Measurements from ENCODE around the gene TLCD3B.
"Not testable (repeated sequence)": the region's sequence is repeated elsewhere in the genome, so short reads cannot be mapped to it uniquely, and the experiment has no call there.

TLCD3B gene

DNA sequence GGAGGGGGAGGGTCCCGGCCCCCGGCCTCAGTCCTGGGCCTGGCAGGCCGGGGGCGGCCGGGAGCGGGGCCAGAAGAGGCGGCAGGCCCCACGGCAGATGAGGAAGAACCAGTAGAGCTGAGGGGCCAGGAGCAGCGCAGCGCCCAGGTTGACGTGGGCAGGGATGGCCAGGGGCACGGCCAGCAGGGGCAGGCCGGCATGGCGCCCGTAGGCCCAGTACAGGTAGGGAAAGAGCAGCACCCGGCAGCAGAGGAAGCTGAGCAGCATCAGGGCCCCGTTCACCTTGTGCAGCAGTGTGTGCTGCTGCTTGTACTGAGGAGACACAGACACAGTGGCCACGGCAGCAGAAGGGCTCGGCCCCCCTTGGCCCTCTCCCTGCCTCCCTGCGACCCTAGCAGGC is 5.9 kb downstream of the TLCD3B start:
- DNase-seq: no peak

DNA sequence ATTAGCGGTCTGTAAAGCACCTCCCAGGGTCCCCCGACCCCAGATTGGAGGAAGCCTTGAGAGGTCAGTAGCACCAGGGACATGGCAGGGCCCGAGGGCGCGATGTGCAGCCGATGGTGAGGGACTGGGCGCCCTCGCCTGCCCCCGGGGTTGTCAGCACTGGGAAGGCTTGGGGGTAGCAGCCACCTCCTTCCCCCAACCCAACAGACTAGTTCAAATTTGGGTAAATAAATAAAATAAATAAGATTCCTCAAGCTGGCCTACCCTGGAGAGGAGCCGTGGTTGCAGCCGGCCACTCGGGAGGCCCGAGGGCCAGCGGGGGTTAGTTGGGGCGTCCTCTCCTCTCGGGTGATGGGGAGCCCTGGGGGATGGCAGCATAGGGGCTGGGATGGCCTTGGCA is 6.6 kb downstream of the TLCD3B start:
- no peak for DNase-seq

DNA sequence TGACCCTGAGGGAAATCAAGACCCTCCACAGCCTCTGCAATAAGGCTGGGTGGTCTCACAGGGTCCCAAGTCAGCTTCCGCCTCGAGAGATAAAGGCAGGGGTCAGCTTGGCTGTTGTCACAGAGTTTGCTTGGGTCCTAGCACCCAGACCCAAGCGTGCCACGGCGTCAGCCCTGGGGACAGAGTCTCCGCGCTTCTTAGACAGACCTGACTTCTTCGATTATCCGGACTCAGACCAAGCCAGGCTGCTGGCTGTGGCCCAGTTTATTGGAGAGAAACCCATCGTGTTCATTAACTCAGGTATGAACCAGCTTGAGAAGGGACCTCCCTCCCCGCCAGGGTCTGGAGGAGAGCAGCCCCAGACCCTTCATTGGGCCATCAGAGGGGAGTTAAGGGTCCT is 7.5 kb downstream of the TLCD3B start:
- no peak for DNase-seq

DNA sequence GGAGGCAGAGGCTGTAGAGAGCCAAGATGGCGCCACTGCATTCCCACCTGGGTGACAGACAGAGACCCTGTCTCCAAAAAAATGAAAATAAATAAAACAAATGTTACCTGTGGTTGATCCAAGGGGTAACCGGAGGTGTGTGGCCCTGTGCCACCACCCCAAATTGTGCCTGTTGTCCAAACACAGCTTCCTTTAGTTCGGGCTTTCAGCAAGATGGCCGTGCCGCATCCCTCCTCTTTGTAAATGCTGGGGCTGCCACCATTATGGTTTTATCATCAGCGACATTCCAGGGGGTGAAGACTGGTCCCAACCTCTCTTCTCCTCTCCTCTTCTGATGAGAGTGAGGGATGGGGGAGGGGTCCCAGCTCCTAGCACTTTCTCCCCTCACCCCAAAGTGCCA is 8.2 kb downstream of the TLCD3B start, which contains the start of gene C16orf92:
C16orf92 (plus strand) TSS at position 312 of the 400 bp plus-strand sequence. CDS start 143 bp downstream, outside the sequence.
- DNase-seq: no peak

DNA sequence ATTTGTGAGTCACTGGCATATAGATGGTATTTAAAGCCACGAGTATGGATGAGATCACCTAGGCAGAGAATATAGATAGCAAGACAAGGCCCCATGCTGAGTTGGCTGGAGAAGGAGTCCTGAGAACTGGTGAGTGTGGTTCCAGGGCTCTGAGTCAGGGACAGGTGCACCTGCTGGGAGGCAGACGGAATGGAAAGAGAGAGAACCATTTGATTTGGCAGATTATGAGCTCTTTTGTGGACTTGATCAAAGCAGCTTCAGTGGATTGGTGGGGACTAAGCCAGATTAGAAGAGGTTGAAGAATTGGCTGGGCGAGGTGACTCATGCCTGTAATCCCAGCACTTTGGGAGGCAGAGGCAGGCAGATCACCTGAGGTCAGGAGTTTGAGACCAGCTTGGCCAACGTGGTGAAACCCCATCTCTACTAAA is 12.3 kb downstream of the TLCD3B start:
- no peak for DNase-seq

DNA sequence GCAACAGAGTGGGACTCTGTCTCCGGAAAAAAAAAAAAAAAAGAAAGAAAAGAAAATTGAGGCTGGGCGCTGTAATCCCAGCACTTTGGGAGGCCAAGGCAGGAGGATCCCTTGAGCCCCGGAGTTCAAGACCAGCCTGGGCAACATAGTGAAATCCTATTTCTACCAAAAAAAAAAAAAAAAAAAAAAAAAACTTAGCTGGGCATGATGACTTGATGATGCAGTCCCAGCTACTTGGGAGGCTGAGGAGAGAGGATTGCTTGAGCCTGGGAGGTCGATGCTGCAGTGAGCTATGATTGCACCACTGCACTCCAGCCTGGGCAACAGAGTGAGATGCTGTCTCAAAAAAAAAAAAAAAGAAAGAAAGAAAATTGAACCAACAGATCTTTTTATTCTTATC is 13.1 kb downstream of the TLCD3B start:
- not testable (repeated sequence) for DNase-seq

DNA sequence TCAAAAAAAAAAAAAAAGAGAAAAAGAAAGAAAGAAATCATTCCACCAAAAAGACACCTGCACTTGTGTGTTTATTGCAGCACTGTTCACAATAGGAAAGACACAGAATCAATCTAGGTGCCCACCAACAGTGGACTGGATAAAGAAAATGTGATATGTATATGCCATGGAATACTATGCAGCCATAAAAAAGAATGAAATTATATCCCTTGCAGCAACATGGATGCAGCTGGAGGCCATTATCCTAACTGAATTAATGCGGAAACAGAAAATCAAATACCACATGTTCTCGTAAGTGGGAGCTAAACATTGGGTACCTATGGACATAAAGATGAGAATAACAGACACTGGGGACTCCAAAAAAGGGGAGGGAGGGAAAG is 13.8 kb downstream of the TLCD3B start:
- DNase-seq: no peak

DNA sequence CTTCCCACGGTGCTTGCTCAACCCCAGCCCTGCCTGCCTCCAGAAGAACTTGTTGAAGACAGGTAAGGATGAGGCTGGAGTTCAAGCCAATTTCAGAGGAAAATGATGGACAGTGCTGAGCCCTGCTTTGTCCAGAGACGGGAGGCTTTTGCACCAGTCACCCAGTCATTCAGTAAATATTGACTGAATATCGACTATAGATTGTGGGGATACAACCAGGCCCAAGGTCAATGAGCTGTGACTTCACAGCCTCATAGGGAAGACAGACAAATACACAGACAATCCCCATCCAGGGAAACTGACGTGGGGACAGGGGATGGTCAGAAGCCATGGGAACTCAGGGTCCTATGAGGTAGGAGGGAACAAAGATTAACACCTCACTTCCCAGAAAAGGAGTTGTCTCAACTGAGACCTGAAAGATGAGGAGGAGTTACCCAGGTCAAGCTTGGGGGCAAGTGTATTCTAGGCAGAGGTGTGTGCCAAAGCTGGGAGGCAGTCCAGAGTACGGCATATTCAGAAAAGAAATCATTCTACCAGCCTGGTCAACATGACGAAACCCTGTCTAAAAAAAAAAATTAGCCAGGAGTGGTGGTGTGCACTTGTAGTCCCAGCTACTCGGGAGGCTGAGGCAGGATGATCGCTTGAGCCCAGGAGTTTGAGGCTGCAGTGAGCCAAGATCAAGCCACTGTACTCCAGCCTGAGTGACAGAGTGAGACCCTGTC is 14.4 kb downstream of the TLCD3B start:
- no peak for DNase-seq

DNA sequence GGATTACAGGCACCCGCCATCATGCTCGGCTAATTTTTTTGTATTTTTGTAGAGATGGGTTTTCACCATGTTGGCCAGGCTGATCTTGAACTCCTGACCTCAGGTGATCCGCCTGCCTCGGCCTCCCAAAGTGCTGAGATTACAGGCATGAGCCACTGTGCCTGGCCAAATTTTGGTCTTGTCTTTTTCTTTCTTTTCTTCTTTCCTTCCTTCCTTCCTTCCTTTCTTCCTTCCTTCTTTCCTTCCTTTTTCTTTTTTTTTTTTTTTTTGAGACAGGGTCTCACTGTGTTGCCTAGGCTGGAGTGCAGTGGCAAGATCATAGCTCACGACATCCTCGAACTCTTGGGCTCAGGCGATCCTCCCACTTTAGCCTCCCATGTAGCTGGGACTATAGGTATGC is 15.6 kb downstream of the TLCD3B start:
- not testable (repeated sequence) for DNase-seq

DNA sequence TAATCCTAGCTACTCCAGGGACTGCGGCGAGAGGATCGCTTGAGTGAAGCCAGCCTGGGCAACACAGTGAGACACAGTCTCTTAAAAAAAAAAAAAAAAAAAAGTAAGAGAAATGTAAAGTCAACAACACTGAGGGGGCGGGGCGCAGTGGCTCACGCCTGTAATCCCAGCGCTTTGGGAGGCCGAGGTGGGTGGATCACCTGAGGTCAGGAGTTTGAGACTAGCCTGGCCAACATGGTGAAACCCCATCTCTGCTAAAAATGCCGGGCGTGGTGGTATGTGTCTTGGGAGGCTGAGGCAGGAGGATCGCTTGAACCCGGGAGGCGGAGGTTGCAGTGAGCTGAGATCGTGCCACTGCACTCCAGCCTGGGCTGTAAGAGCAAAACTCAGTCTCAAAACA is 18.5 kb downstream of the TLCD3B start:
- DNase-seq: not testable (repeated sequence)

DNA sequence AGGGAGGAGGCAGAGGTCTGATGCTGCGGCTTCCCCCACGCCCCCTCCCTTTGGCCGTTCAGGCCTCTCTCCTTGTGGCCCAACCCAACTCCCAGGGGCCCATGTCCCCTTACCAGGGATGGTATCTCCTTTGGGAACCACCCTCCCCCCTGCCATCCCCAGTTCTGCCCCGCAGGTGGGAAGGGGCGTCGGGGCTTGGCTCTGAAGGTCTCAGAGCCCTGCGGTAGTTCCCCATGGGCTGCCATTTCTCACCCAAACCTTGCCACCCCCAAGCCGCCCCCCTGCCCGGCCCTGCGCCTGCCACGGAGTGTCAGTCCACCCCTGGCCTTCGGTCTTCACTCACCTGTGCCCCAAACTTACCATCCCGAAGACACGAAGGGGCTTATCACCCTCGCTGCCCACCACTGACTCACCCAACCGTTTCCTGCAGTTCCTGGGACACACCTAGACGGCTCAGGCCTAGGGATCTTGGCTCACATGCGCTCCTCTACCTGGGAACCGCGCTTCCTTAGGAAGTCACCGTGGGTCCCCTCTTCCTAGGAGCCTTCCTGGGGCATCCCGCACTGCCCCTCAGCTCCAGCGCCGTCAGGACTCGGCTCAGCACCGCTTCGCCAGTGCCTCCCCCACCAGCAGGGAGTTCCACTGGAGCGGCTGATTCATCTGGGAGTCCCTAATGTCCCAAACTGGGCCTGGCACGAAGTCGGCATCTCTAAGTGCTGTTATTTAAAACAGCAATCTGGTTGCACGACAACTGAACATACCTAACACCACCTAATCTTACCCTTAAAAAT is 19.2 kb downstream of the TLCD3B start:
- DNase-seq: no peak

DNA sequence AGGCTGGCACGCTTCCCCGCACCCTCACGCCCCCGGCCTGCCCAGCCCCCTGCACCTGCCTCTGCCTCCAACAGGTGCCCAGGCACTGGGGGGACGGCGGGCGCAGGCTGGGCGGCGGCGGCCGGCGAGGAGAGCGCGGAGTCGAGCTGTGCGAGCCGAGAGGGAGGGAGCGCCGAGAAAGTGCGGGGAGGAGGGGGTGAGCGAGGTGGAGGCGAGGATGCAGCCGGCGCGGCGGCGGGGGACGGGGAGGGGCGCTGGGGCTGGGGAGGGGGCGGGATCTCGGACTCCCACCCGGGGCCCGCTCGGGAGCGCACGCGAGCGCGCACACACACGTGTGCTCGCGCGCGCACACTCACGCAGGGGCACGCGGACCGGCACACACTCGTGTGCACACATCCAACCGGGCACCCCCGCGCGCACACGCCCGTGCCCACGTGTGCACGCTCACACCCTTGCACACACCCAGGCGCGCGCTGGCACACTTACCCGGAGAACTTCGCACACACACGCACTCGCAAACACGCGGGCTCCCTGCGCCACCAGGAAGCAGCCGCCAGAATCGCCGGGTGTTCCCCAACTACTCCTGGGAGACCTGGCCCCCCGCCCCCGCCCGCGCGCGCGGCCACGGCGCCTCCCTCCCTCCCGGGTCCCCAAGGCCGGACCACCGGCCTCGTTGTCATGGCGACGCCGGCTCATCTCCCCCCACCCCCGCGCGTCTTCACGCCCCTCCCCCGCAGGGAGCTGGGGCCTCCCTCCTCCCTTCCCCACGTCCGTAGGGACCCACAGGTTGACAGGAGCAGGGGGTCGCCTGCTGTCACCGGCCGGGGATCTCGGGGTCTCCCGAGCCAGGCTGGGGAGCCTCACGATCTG is 20.0 kb downstream of the TLCD3B start, which contains the start of gene DOC2A:
DOC2A (minus strand) TSS at position 184 of the 870 bp plus-strand sequence. CDS start 805 bp downstream, outside the sequence.
- no peak for DNase-seq

DNA sequence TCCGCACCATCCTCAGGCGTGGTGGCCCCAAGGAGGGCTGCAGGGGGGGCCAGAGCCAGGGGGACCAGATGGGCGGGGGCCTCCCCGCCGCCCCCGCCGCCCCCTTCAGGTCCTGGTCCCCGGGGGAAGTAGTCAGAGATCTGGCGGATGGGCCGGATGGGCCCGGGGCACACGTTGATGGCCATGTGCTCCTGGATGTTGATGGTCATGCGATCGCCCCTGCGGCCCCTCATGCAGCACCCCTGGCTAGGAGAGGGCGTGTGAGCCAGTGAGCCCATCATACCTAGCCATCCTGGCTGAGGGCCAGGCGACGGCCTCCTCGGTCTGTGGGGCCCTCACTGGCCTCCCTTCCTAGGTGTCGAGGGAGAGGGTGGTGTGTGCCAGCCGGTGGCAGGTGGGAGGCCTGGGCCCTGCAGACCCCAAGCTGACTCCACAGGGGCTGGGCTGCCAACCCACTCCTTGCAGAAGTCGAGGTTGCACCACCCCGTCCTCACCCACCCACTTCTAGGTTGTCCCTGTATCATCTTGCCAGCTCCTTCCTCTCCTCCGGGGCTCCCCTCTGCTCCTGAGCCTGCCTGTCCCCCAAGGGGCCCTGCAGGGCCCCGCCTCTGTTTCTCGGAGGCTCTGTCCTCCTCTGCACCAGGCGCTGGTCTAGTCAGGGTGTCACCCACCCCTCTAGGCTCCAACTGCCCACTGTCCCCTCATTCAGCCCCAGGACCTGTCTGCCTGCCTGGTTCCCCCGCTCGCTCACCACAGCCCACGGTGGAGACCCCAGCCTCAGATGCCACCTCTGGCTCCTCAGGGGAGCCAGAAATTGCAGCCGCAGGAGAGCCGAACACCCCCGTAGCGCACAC is 20.9 kb downstream of the TLCD3B start:
- DNase-seq: no peak

DNA sequence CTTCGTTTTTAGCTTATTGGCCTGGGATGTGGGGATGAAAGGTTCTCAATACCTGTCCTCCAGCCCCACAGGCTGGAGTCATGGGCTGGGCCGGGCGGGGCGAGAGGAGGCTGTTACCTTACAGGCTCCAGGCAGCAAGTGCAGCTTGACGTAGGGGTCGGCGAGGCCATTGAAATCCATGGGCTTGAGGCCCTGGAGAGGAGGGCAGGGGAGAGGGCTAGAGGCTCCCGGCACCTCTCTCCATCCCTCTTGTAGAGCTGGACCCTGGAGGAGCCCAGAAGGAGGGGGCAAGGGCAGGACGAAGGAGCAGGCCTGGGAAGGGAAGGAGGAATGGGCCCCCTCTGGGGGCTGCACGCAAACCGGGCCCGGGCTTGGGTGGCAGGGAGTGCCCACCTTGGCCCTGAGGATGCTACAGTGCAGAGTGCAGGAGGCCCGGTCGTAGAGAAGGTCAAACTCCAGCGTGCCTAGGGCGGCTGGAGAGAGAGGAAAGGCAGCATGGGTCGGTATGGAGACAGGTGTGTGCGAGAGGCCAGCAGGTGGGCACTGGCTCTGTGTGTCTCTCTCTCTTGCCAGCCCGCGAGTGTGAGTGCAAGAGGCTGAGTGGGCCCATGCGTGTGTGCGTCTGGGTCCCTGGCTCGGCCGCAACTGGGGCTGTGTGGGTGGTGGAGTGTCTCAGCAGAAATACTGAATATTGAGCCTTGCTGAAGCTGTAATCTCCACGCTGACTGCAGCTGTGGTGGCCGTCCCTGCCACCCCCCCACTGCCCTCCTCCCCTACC is 21.8 kb downstream of the TLCD3B start:
- no peak for DNase-seq

DNA sequence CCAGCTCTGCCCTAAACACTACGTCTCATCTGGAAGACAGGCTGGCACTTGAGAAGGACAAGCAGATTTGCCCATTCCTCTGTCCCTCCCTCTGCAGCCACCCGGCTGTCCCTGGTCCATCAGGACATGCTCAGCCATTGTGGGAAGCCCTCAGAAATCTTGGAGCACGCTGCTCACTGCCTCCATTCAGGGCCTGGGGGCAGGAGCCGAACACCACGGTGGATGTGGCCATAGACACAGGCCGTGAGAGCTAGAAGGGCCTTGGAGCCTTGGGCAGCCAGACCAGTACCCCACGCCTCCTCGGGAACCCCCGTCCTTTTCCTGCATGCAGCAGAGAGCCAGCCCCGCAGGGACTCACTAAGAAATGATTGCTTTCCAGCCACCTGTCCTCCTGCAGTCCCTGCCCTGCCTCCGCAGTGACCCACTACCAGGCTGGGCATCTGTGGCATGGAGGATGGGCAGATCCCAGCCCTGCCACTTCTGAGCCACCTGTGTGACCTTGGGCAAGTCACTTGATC is 23.6 kb downstream of the TLCD3B start:
- DNase-seq: no peak

DNA sequence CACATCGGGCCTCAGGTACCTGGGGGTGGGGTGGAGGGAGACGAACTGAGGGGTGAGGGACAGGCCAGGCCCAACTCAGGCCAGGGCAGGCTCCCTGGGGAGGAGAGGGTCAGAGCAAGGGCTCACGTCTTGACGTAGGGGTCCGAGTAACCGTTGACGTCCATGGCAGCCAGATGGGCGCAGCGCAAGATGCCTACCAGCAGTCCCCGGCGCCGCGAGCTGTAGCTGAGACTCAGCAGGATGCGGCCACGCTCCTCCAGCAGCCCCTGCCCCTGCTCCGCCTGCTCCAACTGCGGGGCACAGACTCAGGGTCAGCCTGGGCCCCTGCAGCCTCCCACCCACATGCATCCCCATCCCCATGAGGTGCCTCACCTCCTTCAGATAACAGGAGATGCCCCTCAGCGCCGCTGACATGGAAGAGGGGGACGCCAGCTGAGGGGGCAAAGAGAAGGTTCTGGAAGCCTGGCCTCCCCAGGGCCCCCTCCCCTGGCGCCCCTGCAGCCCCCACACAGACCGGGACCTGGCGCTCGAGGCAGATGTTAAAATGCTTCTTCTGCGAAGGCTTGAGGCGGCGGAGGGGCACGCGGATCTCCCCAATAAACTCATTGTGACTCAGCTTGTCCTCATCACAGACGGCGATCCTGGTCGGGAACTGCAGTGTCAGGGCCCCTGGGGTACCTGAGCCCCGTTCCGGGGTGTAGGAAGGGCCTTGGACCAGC is 24.3 kb downstream of the TLCD3B start:
- DNase-seq: no peak

DNA sequence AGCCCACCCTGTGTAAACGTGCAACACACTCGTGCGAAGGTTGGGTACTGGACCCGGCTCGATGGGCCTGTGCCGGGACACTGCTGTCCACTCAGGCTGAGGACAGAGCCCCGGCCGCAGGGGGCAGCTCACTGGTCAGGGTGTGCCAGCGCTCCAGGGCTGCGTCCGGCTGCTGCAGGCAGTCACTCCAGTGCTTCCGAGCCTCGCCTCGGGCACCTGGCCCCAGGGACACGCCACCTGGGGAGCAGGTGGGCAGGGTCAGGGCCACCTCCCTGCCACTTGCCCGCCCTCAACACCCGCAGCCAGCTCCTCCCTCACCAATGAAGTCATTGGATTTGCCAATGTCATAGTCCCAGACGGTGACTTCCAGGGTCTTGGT is 25.0 kb downstream of the TLCD3B start:
- DNase-seq: no peak

DNA sequence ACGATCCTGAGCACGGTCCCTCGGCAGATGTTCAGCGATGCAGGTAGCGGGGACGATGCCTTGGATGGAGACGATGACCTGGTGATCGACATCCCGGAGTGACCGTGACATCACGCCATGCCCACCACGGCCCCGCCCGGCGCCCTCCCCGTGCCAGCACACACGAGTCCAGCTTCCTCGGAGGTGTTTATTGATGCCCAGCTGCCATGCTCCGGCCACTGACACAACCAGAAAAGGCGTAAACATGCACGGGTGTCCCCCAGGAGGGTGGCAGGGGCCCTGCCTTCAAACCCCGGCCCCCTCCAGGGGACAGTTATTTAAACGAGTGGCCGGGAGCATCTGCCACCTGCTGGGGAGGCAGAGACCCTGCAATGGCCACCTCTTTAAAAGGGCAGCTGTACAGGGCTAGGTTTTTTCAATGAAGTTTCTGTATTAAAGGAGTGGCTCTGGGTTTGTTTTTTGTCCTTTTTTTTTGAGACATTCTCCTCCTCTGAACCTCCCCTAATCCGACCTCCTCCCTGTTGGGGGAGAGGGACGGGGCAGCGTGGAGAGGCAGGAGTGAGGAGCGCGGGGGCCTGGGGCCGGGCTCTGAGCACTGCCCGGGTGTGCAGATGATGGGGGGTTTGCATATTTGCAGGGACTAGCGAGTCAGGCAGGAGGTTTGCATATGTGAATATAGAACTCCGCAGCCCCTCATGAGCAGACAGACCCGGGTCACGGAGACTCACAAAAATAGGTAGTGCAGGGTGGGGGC is 25.6 kb downstream of the TLCD3B start:
- peak; percentile 36 to 49 for DNase-seq

DNA sequence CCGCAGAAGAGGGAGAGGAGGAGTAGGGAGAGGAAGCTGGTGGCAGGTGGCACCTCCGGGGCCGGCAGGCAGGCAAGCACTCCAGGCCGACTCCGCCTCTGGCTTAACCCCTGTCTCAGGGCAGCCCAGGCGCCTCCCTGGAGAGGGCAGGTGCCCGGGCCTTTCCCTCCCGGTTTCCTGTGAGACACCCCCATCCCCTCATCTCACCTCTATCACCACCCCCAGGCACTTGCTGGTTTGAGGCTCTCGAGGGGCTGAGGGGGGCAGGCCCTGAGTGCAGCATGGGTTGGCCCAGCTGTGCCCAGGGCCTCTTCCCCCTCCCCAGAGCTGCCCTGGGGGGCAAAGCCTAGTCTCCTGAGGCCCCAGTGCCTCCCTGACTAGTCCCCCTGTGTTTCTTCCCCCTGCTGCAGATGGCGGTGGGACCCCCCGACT is 26.2 kb downstream of the TLCD3B start:
- no peak for DNase-seq

DNA sequence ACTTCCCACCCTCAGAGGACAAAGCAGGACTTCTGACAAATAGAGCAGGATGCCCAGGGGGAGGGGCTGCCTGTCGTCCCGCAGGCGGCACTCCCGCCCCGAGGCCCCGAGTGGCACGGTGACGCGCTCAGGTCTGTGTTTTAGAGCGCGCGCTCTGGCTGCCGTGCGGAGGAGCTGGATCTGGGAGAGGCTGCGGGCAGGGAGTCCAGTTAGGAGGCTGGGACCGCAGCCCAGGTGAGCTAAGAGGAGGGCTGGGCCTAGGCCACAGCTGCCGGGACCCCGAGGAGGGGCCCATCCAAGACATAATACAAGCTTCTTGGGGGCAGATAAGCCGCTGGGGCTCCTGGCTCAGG is 26.7 kb downstream of the TLCD3B start:
- no peak for DNase-seq
